Stimulated activated CD8-positive, alpha-beta memory T cell treated with anti-CD3 and anti-CD28 coated beads, Interleukin-12 subunit alpha, Interleukin-12 subunit beta, amount 100 ng/mL, for 1 hour (primary cell): ENCODE results near the gene TOLLIP.

ENCODE experiments used
- DNase-seq: peaks from one replicate; pipeline ENCODE4 v3.0.0-alpha.2; 2020; ENCODE audit warnings: low read depth

Gene TOLLIP

GRCh38 chr11:1297576-1298473, 11.6 kb downstream of the TOLLIP start:
- no peak for DNase-seq

GRCh38 chr11:1297011-1297575, 12.3 kb downstream of the TOLLIP start:
- DNase-seq, result no peak

GRCh38 chr11:1296287-1296686, 13.1 kb downstream of the TOLLIP start:
- no peak for DNase-seq

GRCh38 chr11:1295591-1295990, 13.8 kb downstream of the TOLLIP start:
- DNase-seq, result no peak

- DNase-seq, result no peak
These were observed 14.3 kb downstream of the TOLLIP start for GRCh38 chr11:1295086-1295485.

- DNase-seq, result no peak
These were observed 15.8 kb downstream of the TOLLIP start for GRCh38 chr11:1293619-1294015.

GRCh38 chr11:1292644-1293618, 16.5 kb downstream of the TOLLIP start:
- DNase-seq, result no peak

GRCh38 chr11:1292018-1292643, 17.3 kb downstream of the TOLLIP start:
- no peak for DNase-seq

GRCh38 chr11:1291295-1292017, 18.0 kb downstream of the TOLLIP start:
- DNase-seq, result no peak

GRCh38 chr11:1290052-1291040, 19.1 kb downstream of the TOLLIP start:
- no peak for DNase-seq

- no peak for DNase-seq
These were observed 20.1 kb downstream of the TOLLIP start for GRCh38 chr11:1289211-1289935.

GRCh38 chr11:1288426-1289151, 20.8 kb downstream of the TOLLIP start:
- DNase-seq, result no peak

- no peak for DNase-seq
These were observed 21.5 kb downstream of the TOLLIP start for GRCh38 chr11:1287928-1288327.

GRCh38 chr11:1285876-1286275, 23.6 kb downstream of the TOLLIP start:
- no peak for DNase-seq

- no peak for DNase-seq
These were observed 24.1 kb downstream of the TOLLIP start for GRCh38 chr11:1285316-1285744.

GRCh38 chr11:1283906-1284305, 25.5 kb downstream of the TOLLIP start:
- no peak for DNase-seq

GRCh38 chr11:1283091-1283511, 26.3 kb downstream of the TOLLIP start:
- no peak for DNase-seq

GRCh38 chr11:1281974-1282365, 27.5 kb downstream of the TOLLIP start:
- no peak for DNase-seq
